K562 (cell line): ENCODE data around the gene VDAC1. TPM values are rescaled to one million over a fixed set of nuclear protein-coding genes. Genes with fewer than 3 reads are reported as not detected.

Experiments used
- ATAC-seq: fragments of 200-7000 bp; cut with Tn5 transposase; 3 replicates; pipeline ENCODE4 v1.9.1; 2020; ENCODE audit warnings: moderate library complexity
- BruUV-seq: library from RNA; stranded (reverse); fragments of 400-500 nt; replicated peaks from 2 replicates; lab custom pipeline; 2021; lab: Mats Ljungman, UMichigan
- CTCF ChIA-PET: fragments of 300-600 bp; formaldehyde crosslinking; extraction: SDS; loops from one replicate; lab custom pipeline; 2021; ENCODE audit warnings: low intra/inter-chr PET ratio; lab: Yijun Ruan, JAX
- POLR2A ChIA-PET: fragments of 300-600, 350-650 bp; sonication (Branson Sonifier 250); formaldehyde crosslinking; extraction: SDS; loops from one replicate; lab custom pipeline; 2021; ENCODE audit warnings: antibody characterized with exemption, inconsistent platforms; lab: Yijun Ruan, JAX
- DNase-seq, 4 experiments: peaks; one replicate each; pipeline versions ENCODE4 v3.0.0 to v3.0.0-alpha.2; 2011 to 2018; ENCODE audit warnings: low spot score in 3 of 4, mixed read lengths in 3 of 4; ENCODE audit errors: extremely low read depth in 1 of 4
- FAIRE-seq: peaks from 2 replicates; lab custom pipeline; 2011; peaks lifted over from hg19 to GRCh38; lab: Jason Lieb, UNC
- H2AFZ ChIP-seq: 2 replicates; pipeline ENCODE4 v1.6.0; 2011; ENCODE audit warnings: low read depth, low read length, control low read depth, inconsistent platforms
- H3K27ac ChIP-seq: fragments of 200-600 bp; 3 replicates; pipeline ENCODE4 v1.8.0; 2011; ENCODE audit warnings: low read depth, mild to moderate bottlenecking, control low read depth, inconsistent platforms, low read length, moderate library complexity, mixed read lengths; ENCODE audit errors: extremely low read depth
- H3K27me3 ChIP-seq, 2 experiments: fragments of 300-600 bp in 1 of 2; 2 replicates in 1 of 2; 3 replicates in 1 of 2; pipeline versions ENCODE4 v1.6.0 to v1.8.0; 2011; ENCODE audit warnings: inconsistent platforms in 2 of 2, low read length in 2 of 2, mild to moderate bottlenecking in 1 of 2, mixed read lengths in 1 of 2, moderate library complexity in 1 of 2; ENCODE audit not compliant: control insufficient read depth in 2 of 2, insufficient read depth in 2 of 2
- H3K36me3 ChIP-seq: fragments of 300-600 bp; 3 replicates; pipeline ENCODE4 v1.8.0; 2011; ENCODE audit warnings: mild to moderate bottlenecking, low read length, inconsistent platforms; ENCODE audit not compliant: control insufficient read depth, insufficient read depth
- H3K4me1 ChIP-seq, 2 experiments: fragments of 200-600 bp in 1 of 2; replicated peaks in 1 of 2; 2 replicates in 1 of 2; 3 replicates in 1 of 2; pipeline versions ENCODE4 v1.5.1 to v1.8.0; 2011; ENCODE audit warnings: inconsistent platforms in 2 of 2, low read length in 2 of 2, mild to moderate bottlenecking in 1 of 2, mixed read lengths in 1 of 2, moderate library complexity in 1 of 2; ENCODE audit not compliant: control insufficient read depth in 2 of 2, insufficient read depth in 2 of 2
- H3K4me2 ChIP-seq: 2 replicates; pipeline ENCODE4 v1.6.1; 2011; ENCODE audit warnings: low read length, control low read depth, inconsistent platforms, mixed read lengths; ENCODE audit not compliant: insufficient read depth
- H3K4me3 ChIP-seq: fragments of 200-600 bp; sonication (generic), shearing (Covaris generic); 2 replicates; pipeline ENCODE4 v1.5.1; 2016; ENCODE audit warnings: control low read depth, inconsistent platforms
- H3K79me2 ChIP-seq: fragments of 200-600 bp; 3 replicates; pipeline ENCODE4 v1.8.0; 2011; ENCODE audit warnings: low read length, inconsistent platforms; ENCODE audit not compliant: control insufficient read depth, insufficient read depth
- H3K9ac ChIP-seq, 2 experiments: 2 replicates each; pipeline versions ENCODE4 v1.6.0 to v1.6.1; 2011; ENCODE audit warnings: low read depth in 2 of 2, low read length in 2 of 2, control low read depth in 1 of 2, inconsistent platforms in 1 of 2, mild to moderate bottlenecking in 1 of 2, mixed read lengths in 1 of 2; ENCODE audit not compliant: insufficient read depth in 1 of 2
- H3K9me1 ChIP-seq: one replicate; pipeline ENCODE4 v1.6.0; 2011; ENCODE audit warnings: inconsistent platforms, mild to moderate bottlenecking, low read length, moderate library complexity; ENCODE audit not compliant: control insufficient read depth, insufficient read depth
- H3K9me3 ChIP-seq: replicated peaks from 2 replicates; pipeline ENCODE4 v1.5.1; 2011; ENCODE audit warnings: low read depth, low read length, inconsistent platforms; ENCODE audit not compliant: control insufficient read depth, insufficient read depth
- H4K20me1 ChIP-seq: replicated peaks from 2 replicates; pipeline ENCODE4 v1.6.1; 2011; ENCODE audit warnings: low read length, inconsistent platforms, mixed read lengths; ENCODE audit not compliant: control insufficient read depth, insufficient read depth
- E2F8 ChIP-seq: fragments of 450-650 bp; IDR thresholded peaks from 2 replicates; pipeline ENCODE4 v1.7.1; 2018; ENCODE audit warnings: mild to moderate bottlenecking, low read depth; ENCODE audit not compliant: partially characterized antibody
- ELF2 ChIP-seq: fragments of 250-450 bp; sonication (Bioruptor Pico); IDR thresholded peaks from 2 replicates; pipeline ENCODE4 v1.5.0; 2021; ENCODE audit warnings: mild to moderate bottlenecking
- HDAC1 ChIP-seq, 2 experiments: fragments of 450-650 bp; IDR thresholded peaks; 2 replicates each; pipeline ENCODE4 v1.6.1; 2016 to 2017; ENCODE audit warnings: inconsistent platforms in 1 of 2, mild to moderate bottlenecking in 1 of 2, moderate library complexity in 1 of 2
- JUNB ChIP-seq: fragments of 450-650 bp; formaldehyde crosslinking; conservative IDR thresholded peaks from 2 replicates; pipeline ENCODE4 v1.4.0; 2020; ENCODE audit warnings: mild to moderate bottlenecking
- MCM5 ChIP-seq: fragments of 450-650 bp; IDR thresholded peaks from 2 replicates; pipeline ENCODE4 v1.6.1; 2016; ENCODE audit warnings: low read depth
- NRF1 ChIP-seq, 2 experiments: fragments of 450-650 bp; IDR thresholded peaks in 1 of 2; conservative IDR thresholded peaks in 1 of 2; 2 replicates each; pipeline ENCODE4 v1.6.1; 2014; ENCODE audit warnings: mild to moderate bottlenecking in 2 of 2
- SAFB2 ChIP-seq: fragments of 200-400 bp; formaldehyde crosslinking; IDR thresholded peaks from 2 replicates; pipeline ENCODE4 v1.6.1; 2018; ENCODE audit warnings: borderline replicate concordance, low read length, low read depth, moderate library complexity; ENCODE audit not compliant: severe bottlenecking
- SMARCA5 ChIP-seq: fragments of 450-650 bp; IDR thresholded peaks from 2 replicates; pipeline ENCODE4 v1.6.1; 2016
- U2AF1 ChIP-seq: fragments of 200-400 bp; formaldehyde crosslinking; optimal IDR thresholded peaks from 2 replicates; pipeline ENCODE3; 2017; ENCODE audit warnings: mild to moderate bottlenecking, low read depth, low read length, moderate library complexity
- XRCC5 ChIP-seq: fragments of 200-400 bp; formaldehyde crosslinking; IDR thresholded peaks from 2 replicates; pipeline ENCODE4 v1.6.1; 2017; ENCODE audit warnings: low read depth, mild to moderate bottlenecking, low read length
- ZFP30 ChIP-seq: fragments of 250-450 bp; sonication (Bioruptor Pico); IDR thresholded peaks from 2 replicates; pipeline ENCODE4 v1.8.0; 2022; ENCODE audit warnings: moderate library complexity, mild to moderate bottlenecking, inconsistent platforms, borderline replicate concordance
- ZNF431 ChIP-seq: sonication (generic); formaldehyde crosslinking; IDR thresholded peaks from 2 replicates; pipeline ENCODE4 v1.8.0; 2022; ENCODE audit warnings: mild to moderate bottlenecking, missing genetic modification reagents
- ZNF512 ChIP-seq: IDR thresholded peaks from 2 replicates; pipeline ENCODE4 v1.6.1; 2016; ENCODE audit warnings: missing genetic modification characterization, missing compliant biosample characterization
- ZNF518B ChIP-seq: fragments of 250-450 bp; sonication (Bioruptor Pico); IDR thresholded peaks from 2 replicates; pipeline ENCODE4 v1.5.0; 2021; ENCODE audit warnings: mild to moderate bottlenecking, moderate library complexity
- ZNF583 ChIP-seq: fragments of 250-450 bp; sonication (Bioruptor Pico); IDR thresholded peaks from 2 replicates; pipeline ENCODE4 v1.4.0; 2020
- ZNF77 ChIP-seq: fragments of 250-450 bp; sonication (Bioruptor Pico); IDR thresholded peaks from 2 replicates; pipeline ENCODE4 v1.5.0; 2020
- ZNF778 ChIP-seq: fragments of 450-650 bp; formaldehyde crosslinking; IDR thresholded peaks from 2 replicates; pipeline ENCODE4 v1.4.0; 2020; ENCODE audit warnings: mild to moderate bottlenecking, moderate library complexity
- WGBS: fragments of 100-300 bp; shearing (Covaris generic); methylation state at CpG from one replicate; pipeline ENCODE4 v1.1.6; 2016; ENCODE audit warnings: low coverage, mixed read lengths; ENCODE audit not compliant: insufficient coverage; ENCODE audit errors: missing lambda C conversion rate; 5-methylcytosine and 5-hydroxymethylcytosine counted together
- in situ Hi-C: fragments of 300-500 bp; cut with MboI; formaldehyde crosslinking; loops from 4 replicates; pipeline ENCODE4 v1.15.0; 2018; ENCODE audit warnings: inconsistent platforms, mixed read lengths
- intact Hi-C: fragments of 100-400 bp; cut with micrococcal nuclease; formaldehyde crosslinking; loops from 2 replicates; pipeline ENCODE4 v1.14.2; 2022
- polyA plus RNA-seq, 8 experiments: library from polyadenylated mRNA; depleted of rRNA in 4 of 8; stranded (reverse) in 5 of 8; unstranded in 3 of 8; fragments of >200 nt; fragmentation: Nextera tagmentation in 2 of 8; fragmentation: Illumina TruSeq in 1 of 8; extraction: Ambion mirVana in 2 of 8; extraction: Trizol in 1 of 8; gene quantifications; 2 replicates each; pipeline versions ENCODE4 v1.2.1 to v1.2.3, GENCODE V29; 2011 to 2014; ENCODE audit warnings: inconsistent platforms in 1 of 8, missing spikeins in 1 of 8
- total RNA-seq, 7 experiments: library from RNA; depleted of rRNA in 6 of 7; stranded (reverse); fragments of >200 nt in 6 of 7; fragmentation: Illumina TruSeq in 2 of 7; extraction: Trizol in 2 of 7; gene quantifications; 2 replicates each; pipeline versions ENCODE4 v1.2.1 to v1.2.3, GENCODE V29; 2011 to 2021; ENCODE audit warnings: low replicate concordance in 1 of 7

The VDAC1 gene
- total and polyA plus RNA-seq, 9 of the 15 experiments (the other 6 are each of a cell fraction or from before 2014, with no cell fraction given) = 168 to 366 (median 293) TPM

DNA sequence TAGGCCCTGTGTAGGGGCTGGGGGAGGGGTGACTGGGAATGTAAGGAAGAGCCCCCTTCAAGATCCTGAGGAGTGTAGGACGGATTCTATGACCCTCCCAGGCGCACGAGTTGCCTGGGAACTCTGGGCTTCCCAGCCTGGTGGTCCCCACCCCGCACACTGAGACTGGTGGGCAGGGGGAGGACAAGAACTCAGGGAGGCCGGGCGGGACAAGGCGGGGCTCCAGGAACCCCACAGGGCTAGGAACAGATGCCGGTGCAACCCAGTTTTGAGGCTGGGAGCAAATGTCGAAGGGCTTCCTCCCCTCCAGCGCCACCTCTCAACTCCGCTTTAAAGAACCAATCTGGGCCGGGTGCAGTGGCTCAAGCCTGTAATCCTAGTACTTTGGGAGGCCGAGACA, 1.3 kb upstream of the VDAC1 start:
- Histone ChIP-seq H3K27me3 (peaks cover 3 to 6% of the 10 kb centered on the region in 2 experiments; a peak in 2 of 5 replicates), H3K9me3 (no peaks in the 10 kb centered on the region), H4K20me1 (peaks cover 15% of the 10 kb centered on the region), H3K4me1 (peaks cover 29 to 49% of the 10 kb centered on the region in 2 experiments), H3K36me3 (peaks cover 23% of the 10 kb centered on the region), H2AFZ (no peak overlapping the region), H3K4me2 (no peak overlapping the region; the same call in 1 of the 2 replicates), H3K27ac (no peak overlapping the region), H3K4me3 (no peak overlapping the region), H3K79me2 (peaks cover 48% of the 10 kb centered on the region), H3K9ac (peak overlapping the region in 1 of 2 experiments; percentile 99; a peak in 1 of 4 replicates), H3K9me1 (peaks cover 3% of the 10 kb centered on the region)
- intact Hi-C loops (no loop called here), in situ Hi-C loops (no loop called here)
- ChIA-PET CTCF (no interaction called here), POLR2A (interaction anchor here (0.7 kb wide), 1 partner anchor 703 kb away, joined by 4 read pairs; no protein-coding TSS in a partner anchor)
- no peak for DNase-seq
- no peak for FAIRE-seq
- no peak for ATAC-seq
- BruUV-seq = no TSS peak
- 80% methylated on average over 12 of the region's 13 CpGs for WGBS
- TF ChIP-seq ZNF518B (no peak), JUNB (no peak), ZNF512 (tag) (no peak), NRF1 (conservative IDR thresholded peaks at IDR 0.05 in 1 of 2, IDR thresholded peaks at IDR 0.05 in 1 of 2) (no peak), HDAC1 (IDR thresholded peaks at IDR 0.05) (no peak), U2AF1 (no peak), ZFP30 (CRISPR knock-in tag) (no peak), ZNF77 (CRISPR knock-in tag) (no peak), ZNF583 (no peak), ELF2 (CRISPR knock-in tag) (no peak), SMARCA5 (no peak), ZNF778 (CRISPR knock-in tag) (no peak), ZNF431 (no peak), SAFB2 (no peak), MCM5 (no peak), XRCC5 (no peak), E2F8 (no peak)
